Measurements from ENCODE around the gene GIMAP2.
"Not testable (repeated sequence)": the region's sequence is repeated elsewhere in the genome, so short reads cannot be mapped to it uniquely, and the experiment has no call there.

Gene GIMAP2

GRCh38 chr7:150676276-150676675, 9.2 kb upstream of the GIMAP2 start:
- in situ Hi-C loops (cut with MboI; ENCODE audit: low sequenced_read_pairs) = not testable (repeated sequence)

GRCh38 chr7:150676854-150677253, 8.7 kb upstream of the GIMAP2 start:
- in situ Hi-C loops (cut with MboI; ENCODE audit: low sequenced_read_pairs) = not testable (repeated sequence)

GRCh38 chr7:150678601-150679000, 6.9 kb upstream of the GIMAP2 start:
- in situ Hi-C loops (cut with MboI; ENCODE audit: low sequenced_read_pairs) = not testable (repeated sequence)

GRCh38 chr7:150680364-150680763, 5.1 kb upstream of the GIMAP2 start:
- in situ Hi-C loops (cut with MboI; ENCODE audit: low sequenced_read_pairs) = not testable (repeated sequence)

- in situ Hi-C loops (cut with MboI; ENCODE audit: low sequenced_read_pairs) = no loop called here
Observed at GRCh38 chr7:150686030-150686631, 625 bp downstream of the GIMAP2 start.

GRCh38 chr7:150688630-150689029, 3.1 kb downstream of the GIMAP2 start:
- in situ Hi-C loops (cut with MboI; ENCODE audit: low sequenced_read_pairs) = no loop called here

GRCh38 chr7:150695654-150696053, 10.1 kb downstream of the GIMAP2 start:
- in situ Hi-C loops (cut with MboI; ENCODE audit: low sequenced_read_pairs) = no loop called here

- in situ Hi-C loops (cut with MboI; ENCODE audit: low sequenced_read_pairs) = no loop called here
Observed at GRCh38 chr7:150703209-150703608, 17.7 kb downstream of the GIMAP2 start.

GRCh38 chr7:150715293-150715692, 29.8 kb downstream of the GIMAP2 start:
- in situ Hi-C loops (cut with MboI; ENCODE audit: low sequenced_read_pairs) = no loop called here

- in situ Hi-C loops (cut with MboI; ENCODE audit: low sequenced_read_pairs) = no loop called here
Observed at GRCh38 chr7:150715738-150716137, 30.2 kb downstream of the GIMAP2 start.

- in situ Hi-C loops (cut with MboI; ENCODE audit: low sequenced_read_pairs) = no loop called here
Observed at GRCh38 chr7:150716368-150716767, 30.9 kb downstream of the GIMAP2 start, which contains the start of gene GIMAP1. Gene GIMAP1 (plus strand): TSS chr7:150716613. CDS start chr7:150719048, 2,435 bp downstream.

- in situ Hi-C loops (cut with MboI; ENCODE audit: low sequenced_read_pairs) = no loop called here
Observed at GRCh38 chr7:150716939-150717338, 31.4 kb downstream of the GIMAP2 start.

GRCh38 chr7:150717814-150718420, 32.4 kb downstream of the GIMAP2 start:
- in situ Hi-C loops (cut with MboI; ENCODE audit: low sequenced_read_pairs) = no loop called here

GRCh38 chr7:150719436-150719835, 33.9 kb downstream of the GIMAP2 start:
- in situ Hi-C loops (cut with MboI; ENCODE audit: low sequenced_read_pairs) = no loop called here

- in situ Hi-C loops (cut with MboI; ENCODE audit: low sequenced_read_pairs) = no loop called here
Observed at GRCh38 chr7:150719960-150720891, 34.7 kb downstream of the GIMAP2 start.

- in situ Hi-C loops (cut with MboI; ENCODE audit: low sequenced_read_pairs) = no loop called here
Observed at GRCh38 chr7:150721970-150722373, 36.5 kb downstream of the GIMAP2 start.

GRCh38 chr7:150722431-150722931, 37.0 kb downstream of the GIMAP2 start:
- in situ Hi-C loops (cut with MboI; ENCODE audit: low sequenced_read_pairs) = no loop called here

GRCh38 chr7:150723467-150723866, 38.0 kb downstream of the GIMAP2 start:
- in situ Hi-C loops (cut with MboI; ENCODE audit: low sequenced_read_pairs) = no loop called here

GRCh38 chr7:150727381-150727780, 41.9 kb downstream of the GIMAP2 start:
- in situ Hi-C loops (cut with MboI; ENCODE audit: low sequenced_read_pairs) = no loop called here

- in situ Hi-C loops (cut with MboI; ENCODE audit: low sequenced_read_pairs) = no loop called here
Observed at GRCh38 chr7:150728011-150728410, 42.5 kb downstream of the GIMAP2 start.

- in situ Hi-C loops (cut with MboI; ENCODE audit: low sequenced_read_pairs) = no loop called here
Observed at GRCh38 chr7:150728609-150729008, 43.1 kb downstream of the GIMAP2 start.

Measured in HL-60/S4 treated with retinoic acid at 250 ng/mL for 4 days and 3 days (cell line).